ENCODE results near the gene ABO. TPM values are rescaled to one million over a fixed set of nuclear protein-coding genes. Genes with fewer than 3 reads are reported as not detected.
"Not testable (repeated sequence)": the region's sequence is repeated elsewhere in the genome, so short reads cannot be mapped to it uniquely, and the experiment has no call there.

ABO gene
- total RNA-seq, 1 experiment from 2014 or later: not detected

DNA sequence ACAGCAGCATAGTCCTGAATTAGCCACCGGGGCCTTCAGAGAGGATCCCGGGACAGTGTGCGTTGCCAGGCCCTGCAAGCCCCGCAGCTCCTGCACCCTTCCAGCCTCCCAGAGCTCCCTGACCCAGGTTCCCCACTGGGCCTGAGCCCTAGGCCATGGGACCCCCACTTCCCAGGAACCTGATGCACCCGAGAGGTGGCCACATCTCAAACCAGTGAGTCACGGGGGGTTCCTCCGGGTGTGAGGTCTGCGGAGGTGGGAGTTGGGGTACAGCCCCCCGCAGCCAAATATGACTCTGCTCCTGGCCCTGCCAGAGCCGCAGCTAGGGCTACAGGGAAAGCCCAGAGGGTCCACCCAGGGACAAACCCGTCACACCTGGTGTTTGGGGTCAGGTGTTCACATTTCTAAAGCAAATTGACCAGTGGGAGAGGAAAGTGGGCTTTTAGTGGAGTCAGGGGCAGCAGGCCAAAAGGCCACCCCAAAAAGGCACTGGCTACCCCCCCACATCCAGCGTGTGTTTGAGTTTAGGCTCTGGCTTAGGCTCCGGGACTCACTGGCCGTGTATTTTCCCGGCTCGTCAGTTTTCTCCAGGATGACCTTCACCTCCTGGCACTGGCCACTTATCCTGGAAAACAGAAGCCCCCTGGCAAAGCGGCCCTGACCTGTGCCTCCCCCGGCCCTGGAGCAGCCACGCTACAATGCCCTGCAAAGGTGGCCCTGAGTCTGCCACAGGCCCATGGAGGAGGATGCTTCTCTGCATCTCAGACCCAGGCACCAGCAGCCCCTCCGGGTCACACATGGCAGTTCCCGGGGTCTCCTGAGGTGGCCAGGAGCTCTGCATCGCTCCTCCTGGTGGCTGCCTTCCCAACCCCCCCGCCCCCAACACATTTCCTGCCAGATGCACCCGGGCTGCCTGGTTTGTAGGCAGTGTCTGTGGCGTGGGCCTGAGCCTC is 48.5 kb downstream of the ABO start:
- no peak for DNase-seq (ENCODE audit: low read depth)

DNA sequence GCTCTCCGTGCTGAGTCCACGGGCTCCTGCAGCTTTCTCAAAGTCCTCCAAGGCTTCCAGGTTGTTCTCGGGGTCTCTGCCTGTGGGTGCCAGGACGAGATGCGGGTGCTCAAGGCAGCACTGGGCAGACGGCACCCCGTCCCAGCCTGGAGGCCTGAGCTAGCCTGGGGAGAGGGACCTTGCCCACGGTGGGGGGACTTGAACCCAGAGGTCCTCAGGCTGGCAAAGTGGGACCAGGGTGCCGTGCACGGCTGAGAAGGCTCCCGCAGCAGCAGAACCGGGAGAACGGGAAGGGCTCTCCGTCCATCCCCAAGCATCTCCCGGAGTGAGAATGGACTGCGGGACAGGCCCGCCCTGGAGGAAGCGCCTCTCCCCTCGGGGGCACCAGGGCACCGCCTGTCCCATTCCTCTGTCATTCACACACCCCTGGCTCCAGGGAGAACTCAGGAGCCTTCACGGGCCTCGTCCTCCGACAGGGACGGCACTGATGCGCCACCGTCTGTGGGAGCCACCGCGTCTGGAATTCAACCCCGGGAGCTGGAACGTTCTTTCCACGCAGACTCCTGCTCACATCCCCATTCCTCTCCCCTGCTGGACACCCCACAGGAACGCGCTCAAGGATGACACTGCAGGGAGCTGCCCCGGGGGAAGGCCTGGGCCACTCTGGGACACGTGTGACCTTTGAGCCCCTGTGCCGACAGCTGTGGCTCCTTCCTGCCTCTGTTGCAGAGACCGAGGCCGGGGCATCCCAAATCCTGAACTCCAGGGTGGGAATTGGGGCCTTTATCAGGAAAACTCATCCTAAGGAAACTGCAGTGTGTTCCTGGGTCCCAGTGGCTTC is 49.6 kb downstream of the ABO start:
- no peak for DNase-seq (ENCODE audit: low read depth)

DNA sequence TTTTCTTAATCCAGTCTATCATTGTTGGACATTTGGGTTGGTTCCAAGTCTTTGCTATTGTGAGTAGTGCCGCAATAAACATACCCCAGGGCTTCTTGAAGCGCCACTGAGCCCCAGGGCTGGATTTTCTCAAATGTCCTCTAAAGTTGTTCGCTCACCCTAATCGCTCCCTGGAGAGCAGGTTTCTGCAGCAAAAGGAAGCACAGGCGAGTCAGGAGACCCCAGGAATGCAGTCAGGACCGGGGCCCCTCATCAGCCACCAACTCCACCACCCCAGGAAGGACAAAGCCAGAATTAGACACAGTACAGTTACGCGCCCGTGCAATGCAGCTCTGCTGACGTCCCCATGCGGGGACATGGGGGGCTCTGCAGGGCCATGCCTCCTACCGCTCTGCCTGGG is 50.2 kb downstream of the ABO start:
- no peak for DNase-seq (ENCODE audit: low read depth)

DNA sequence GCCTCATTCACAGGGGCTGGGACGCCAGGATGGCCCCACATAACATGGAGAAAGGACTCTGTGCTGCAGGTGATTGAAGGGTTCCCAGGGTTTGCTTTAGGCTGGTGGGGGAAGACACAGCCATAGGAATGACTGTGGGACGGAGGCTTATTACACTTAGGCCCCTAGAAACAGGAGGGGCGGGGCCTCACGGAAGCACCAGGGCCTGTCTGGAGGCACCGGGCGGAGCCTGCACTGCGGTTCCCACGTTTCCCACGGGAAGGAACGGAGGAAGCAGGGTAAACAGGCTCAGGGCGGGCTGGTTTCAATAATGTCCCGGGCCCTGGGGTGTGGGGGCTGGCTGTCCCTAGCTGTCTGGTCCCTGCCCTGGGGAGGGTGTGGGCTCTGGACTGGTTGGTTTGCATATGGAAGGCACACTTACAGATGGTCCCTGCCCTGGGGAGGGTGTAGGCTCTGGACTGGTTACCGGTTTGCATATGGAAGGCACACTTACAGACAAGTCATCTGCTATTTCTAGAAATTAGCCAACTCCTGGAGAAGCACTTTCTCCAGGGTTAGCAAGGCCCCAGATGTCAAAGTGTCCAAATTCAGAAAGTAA is 51.7 kb downstream of the ABO start:
- not testable (repeated sequence) for DNase-seq (ENCODE audit: low read depth)

DNA sequence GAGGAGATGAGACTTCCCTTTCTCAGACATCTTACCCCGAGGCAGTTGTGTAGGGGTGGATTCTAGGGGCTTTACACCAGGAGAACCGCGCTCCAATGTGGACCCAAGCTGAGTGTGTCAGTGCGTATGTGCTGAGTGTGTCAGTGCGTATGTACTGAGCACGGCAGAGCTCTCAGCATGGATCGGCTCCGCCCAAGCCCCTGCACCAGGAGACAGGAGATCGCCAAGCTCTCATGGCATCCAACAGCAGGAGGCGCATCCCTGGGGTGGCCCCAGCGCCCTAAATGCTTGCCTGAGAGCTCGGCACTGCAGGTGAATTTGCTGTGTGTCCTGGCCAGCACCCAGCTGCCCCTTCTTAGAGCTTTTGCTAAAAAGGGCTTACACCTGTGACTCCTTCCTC is 53.0 kb downstream of the ABO start:
- DNase-seq (ENCODE audit: low read depth): not testable (repeated sequence)

- no peak for DNase-seq (ENCODE audit: low read depth)
These were observed 53.7 kb downstream of the ABO start for GRCh38 chr9:133221177-133221809.

GRCh38 chr9:133218049-133218975 is 56.7 kb downstream of the ABO start:
- DNase-seq (ENCODE audit: low read depth): not testable (repeated sequence)

DNA sequence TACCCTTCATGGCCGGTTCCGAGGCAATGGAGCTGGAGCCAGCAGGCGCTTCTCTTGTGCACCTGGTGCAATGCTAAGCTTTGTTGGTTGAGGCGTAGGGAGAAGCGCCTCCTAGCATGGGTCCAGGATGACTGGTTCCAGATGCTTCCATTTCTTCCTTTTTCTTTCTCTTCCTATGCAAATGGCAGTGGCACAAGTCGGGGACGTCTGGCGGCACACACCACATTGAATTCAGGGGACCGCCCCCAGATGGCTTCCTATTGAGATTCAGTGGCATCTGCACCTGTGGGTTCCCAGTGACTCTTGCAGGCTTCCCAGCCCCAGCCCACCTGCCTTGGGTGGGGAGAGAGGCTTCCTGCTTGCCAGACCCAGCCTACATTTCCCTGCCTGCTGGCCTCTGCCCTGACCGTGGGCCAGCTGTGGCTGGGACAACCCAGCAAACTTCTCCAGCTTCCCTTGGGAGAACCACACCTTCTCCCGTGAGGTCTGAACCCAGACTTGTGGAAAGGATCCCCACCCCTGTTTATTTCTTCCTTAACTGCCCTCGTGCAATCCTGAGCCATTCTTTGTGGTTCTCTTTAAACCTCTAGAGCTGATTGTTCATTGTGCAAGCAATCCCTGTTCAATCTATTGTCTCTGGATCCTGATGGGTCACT is 57.5 kb downstream of the ABO start:
- not testable (repeated sequence) for DNase-seq (ENCODE audit: low read depth)

GRCh38 chr9:133214276-133214675 is 60.7 kb downstream of the ABO start:
- not testable (repeated sequence) for DNase-seq (ENCODE audit: low read depth)

DNA sequence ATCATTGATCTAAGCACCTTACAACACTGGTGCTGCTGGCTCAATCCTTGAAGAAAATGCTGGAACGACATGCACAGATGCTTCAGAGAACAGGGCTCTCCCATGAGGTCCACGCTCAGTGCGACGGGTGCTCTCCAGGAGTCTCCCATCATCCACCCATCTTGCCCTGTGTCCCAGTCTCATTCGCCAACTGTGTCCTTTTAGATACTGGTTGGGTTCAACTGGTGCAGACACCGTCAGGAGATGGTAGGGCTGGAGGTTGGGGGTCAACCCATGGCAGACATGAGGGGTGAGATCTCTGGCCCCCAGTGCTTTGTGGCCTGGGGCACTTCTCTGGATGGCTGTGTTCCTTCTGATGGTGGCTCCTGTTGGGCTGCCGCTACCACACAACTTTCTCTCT is 64.4 kb downstream of the ABO start:
- DNase-seq (ENCODE audit: low read depth): no peak

- no peak for DNase-seq (ENCODE audit: low read depth)
These were observed 64.8 kb downstream of the ABO start for GRCh38 chr9:133210202-133210532.

DNA sequence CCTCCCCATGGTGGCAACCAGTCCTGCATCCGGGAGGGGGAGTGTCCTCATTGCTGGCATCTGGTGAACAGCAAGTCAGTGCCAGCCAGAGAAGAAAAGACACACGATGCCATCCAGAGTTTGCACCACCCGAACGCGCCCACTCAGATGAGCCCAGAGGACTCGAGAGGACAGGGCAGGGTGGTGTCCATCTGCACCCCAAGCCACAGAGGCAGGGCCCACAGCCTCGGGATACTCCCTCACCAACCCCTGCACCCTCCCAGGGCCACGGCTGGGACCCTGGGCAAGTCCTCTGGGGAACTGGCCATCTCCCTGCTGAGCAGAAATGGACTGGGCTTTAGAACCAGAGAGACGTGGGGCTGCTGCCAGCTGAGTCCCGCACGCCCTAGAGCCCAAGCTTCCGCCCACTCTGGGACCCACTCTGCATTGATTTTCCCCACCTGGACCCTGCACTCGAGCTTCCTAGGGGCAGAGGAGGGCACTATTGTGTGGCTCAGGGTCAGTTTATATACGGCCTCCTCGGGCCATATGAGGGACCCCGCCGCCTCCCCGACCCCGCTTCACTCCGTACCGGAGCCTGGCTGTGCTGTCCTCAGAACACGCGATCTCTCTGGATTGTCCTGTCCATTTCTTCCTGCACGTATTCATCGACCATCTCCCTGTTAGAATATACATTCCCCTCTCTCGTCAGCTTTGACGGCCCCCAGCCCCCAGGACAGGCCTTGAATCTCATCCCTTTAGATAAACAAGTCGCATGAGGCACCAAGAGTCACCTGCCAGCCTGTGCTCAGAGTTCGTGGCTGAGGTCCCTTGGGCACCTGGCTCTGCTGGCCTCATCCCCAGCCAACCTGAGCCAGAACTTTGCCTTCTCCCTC is 65.4 kb downstream of the ABO start:
- not testable (repeated sequence) for DNase-seq (ENCODE audit: low read depth)

DNA sequence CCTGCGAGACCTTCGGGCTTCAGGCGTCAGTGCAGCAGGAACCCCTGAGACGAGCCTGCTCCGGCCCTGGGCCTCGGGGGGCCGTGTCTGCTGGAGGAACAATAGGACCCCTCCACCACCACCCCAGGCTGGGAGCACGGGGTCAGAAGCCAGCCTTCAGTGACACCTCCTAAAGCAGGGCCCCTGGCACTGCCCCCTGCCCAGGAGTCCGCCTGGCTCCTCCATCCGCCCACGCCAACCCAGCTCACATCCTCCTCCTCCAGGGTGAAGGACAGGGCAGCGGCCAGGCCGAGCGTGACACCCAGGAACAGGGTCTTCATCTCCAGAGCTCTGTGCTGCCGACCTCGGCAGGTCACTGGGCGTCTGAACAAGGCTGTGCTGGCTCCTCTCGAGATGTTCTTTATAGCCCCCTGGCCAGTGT is 66.1 kb downstream of the ABO start, which contains the start of gene OBP2B:
OBP2B (minus strand) TSS at position 371 of the 421 bp plus-strand sequence; CDS start at position 320, 51 bp downstream.
- DNase-seq (ENCODE audit: low read depth): not testable (repeated sequence)

GRCh38 chr9:133208171-133208879 is 66.7 kb downstream of the ABO start:
- DNase-seq (ENCODE audit: low read depth): not testable (repeated sequence)

GRCh38 chr9:133207540-133208170 is 67.3 kb downstream of the ABO start:
- no peak for DNase-seq (ENCODE audit: low read depth)

- no peak for DNase-seq (ENCODE audit: low read depth)
These were observed 67.9 kb downstream of the ABO start for GRCh38 chr9:133207021-133207531.

Data from LHCN-M2 (cell line).